NCI-H2171 (cell line): ENCODE measurements around the gene ZNF528.
A peak's percentile ranks its signal among the peaks of the same experiment; 100 is the strongest.

Experiments used
- DNase-seq: peaks from one replicate; lab custom pipeline; 2025; lab: John Stamatoyannopoulos, UW

ZNF528 gene

GRCh38 chr19:52397310-52398080 lies at the start of gene ZNF528:
Gene ZNF528, plus strand, starts transcription at chr19:52397849. Its CDS starts 4,165 bp downstream, at chr19:52402014.
- peak; percentile 91 for DNase-seq

GRCh38 chr19:52351512-52351911 lies 46.1 kb upstream of the ZNF528 start:
- DNase-seq: no peak

DNA sequence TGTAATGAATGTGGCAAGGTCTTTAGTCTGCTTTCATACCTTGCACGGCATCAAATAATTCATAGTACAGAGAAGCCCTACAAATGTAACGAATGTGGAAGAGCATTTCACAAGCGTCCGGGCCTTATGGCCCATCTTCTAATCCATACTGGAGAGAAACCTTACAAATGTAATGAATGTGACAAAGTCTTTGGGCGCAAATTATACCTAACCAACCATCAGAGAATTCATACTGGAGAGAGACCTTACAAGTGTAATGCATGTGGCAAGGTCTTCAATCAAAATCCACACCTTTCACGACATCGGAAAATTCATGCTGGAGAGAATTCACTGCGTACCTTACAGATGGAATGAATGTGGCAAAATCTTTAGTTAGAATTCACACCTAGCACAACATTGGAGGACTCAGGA lies 31.2 kb upstream of the ZNF528 start:
- DNase-seq: no peak

DNA sequence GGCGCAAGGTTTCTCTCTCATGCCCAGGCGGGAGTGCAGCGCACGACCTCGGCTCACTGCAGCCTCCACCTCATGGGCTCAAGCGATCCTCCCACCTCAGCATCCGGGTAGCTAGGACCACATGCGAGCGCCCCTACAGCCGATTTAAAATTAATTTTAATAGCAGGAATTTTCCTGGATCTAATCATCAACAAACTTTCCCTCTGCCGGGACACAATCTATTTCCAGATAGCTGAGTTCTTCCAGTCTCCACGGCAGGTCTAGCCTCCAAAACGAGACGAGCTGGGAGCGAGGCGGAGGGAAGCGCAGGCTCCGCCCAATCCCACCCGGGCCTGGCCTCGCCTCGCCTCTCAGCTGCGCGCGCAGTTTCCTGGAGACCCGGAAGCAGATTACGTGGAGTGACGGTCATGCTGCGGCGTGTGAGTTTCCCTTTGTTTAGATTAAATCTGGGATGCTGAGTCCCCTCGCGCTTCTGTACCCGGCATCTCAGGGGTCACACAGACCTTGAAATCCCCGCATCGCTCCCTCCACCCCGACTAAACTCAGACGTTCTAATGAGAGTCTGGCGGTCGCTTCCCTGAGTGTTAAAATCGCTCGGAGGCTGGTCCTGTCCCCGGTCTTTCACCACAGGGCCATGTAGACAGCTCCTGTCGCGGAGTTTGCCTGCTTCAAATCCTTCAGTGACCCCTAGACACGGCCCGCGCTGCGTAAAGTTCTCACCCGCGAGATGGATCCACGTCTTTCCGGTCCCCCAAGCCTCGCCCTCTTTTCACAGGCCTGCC lies 27.9 kb upstream of the ZNF528 start, which contains the start of gene ZNF880:
TSS of gene ZNF880 (plus strand) at position 365 of the 782 bp plus-strand sequence. CDS start at position 408, 43 bp downstream.
- DNase-seq: peak; percentile 94

DNA sequence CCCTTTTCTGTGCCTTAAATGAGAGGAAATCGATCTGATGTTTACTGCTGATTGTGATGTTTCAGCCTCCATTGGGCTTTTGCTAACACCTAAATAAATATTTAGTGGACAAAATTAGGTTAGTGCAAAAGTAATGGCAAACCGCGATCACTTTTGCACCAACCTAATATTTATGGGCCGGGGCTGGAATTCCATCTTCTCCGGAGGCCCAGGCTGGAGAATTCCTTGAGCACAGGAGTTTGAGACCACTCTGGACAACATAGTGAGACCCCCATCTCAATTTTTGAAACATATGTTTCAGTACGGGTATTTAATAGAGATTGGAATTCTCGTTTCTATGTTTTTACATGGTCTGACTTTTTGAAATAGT lies 27.3 kb upstream of the ZNF528 start:
- no peak for DNase-seq

DNA sequence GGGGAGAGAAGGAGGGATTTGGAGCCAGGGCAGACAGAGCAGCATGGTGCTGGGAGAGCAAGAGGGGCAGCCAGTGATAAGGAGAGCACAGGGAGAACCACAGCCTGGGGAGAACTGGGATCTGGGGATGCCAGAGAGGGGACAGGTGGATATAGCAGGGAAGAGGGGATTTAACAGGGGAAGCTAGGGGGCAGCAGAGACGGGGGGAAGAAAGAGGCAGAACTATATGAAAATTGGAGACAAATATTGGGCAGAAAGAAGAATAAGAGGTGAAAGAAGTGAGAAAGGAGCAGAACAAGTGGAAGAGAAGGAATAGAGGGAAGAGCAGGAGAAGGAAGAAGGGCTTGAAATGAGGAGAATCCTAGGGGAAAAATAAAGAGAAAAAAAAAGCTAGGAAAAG lies 6.5 kb upstream of the ZNF528 start:
- no peak for DNase-seq

DNA sequence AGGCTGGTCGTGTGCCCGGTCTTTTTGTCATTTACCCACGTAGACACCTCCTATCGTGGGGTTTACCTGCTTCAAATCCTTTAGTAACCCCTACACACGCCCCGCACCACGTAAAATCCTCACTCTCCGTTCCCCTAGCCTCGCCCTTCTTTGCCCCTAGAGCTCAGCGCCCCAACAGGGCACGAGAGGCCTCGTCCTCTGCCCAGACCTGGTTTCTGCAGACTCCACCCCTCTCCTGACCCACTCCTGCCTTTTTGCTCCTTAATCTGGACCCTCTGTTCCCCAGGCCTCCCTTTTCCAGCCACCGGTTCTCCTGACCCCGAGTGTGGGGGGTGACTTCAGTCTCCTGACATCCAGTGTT lies 412 bp downstream of the ZNF528 start:
- no peak for DNase-seq

DNA sequence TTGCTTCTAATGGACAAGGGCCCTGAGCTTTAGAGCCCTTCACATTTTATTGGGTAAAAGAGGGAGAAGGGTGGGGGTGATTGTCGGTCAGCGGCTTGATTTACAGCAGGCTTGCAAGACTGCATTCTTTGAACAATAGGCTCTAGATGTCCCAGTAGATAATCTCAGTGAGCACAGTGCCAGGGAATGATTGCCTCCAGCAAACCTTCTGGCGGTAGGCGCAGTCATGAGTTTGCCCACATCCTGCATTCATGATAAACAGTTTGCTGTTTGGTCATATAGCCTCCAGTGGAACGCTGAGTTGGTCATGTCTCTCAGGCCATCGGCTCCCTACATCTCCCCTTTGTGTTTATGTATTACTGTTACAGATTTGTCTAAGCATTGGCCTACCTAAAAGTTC lies 12.6 kb downstream of the ZNF528 start:
- no peak for DNase-seq

DNA sequence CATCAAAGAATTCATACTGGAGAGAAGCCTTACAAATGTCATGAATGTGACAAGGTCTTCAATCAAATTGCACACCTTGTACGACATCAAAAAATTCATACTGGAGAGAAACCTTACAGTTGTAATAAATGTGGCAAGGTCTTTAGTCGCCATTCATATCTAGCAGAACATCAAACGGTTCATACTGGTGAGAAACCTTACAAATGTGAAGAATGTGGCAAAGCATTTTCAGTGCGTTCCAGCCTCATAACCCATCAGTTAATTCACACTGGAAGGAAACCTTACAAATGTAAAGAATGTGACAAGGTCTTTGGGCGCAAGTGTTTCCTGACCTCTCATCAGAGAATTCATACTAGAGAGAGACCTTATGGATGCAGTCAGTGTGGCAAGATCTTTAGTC lies 18.1 kb downstream of the ZNF528 start:
- DNase-seq: no peak

- DNase-seq: no peak
Observed at GRCh38 chr19:52428937-52429336, 31.3 kb downstream of the ZNF528 start, which contains the start of gene ZNF534. Gene ZNF534, plus strand, starts transcription at chr19:52429148. Its CDS starts 2,327 bp downstream, at chr19:52431475.

DNA sequence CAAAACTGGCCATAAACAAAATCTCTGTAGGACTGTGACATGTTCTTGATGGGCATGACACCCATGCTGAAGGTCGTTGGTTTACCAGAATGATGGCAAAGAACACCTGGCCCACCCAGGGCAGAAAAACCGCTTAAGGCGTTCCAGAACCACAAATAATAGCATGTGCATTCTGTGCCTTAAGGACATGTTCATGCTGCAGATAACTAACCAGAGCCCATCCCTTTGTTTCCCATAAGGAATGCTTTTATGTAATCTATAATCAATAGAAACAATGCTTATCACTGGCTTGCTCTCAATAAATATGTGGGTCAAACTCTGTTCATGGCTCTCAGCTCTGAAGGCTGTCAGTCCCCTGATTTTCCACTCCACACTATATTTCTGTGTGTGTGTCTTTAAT lies 44.5 kb downstream of the ZNF528 start:
- DNase-seq: no peak

GRCh38 chr19:52444506-52444905 lies 46.9 kb downstream of the ZNF528 start:
- no peak for DNase-seq

GRCh38 chr19:52451241-52451640 lies 53.6 kb downstream of the ZNF528 start:
- DNase-seq: no peak

DNA sequence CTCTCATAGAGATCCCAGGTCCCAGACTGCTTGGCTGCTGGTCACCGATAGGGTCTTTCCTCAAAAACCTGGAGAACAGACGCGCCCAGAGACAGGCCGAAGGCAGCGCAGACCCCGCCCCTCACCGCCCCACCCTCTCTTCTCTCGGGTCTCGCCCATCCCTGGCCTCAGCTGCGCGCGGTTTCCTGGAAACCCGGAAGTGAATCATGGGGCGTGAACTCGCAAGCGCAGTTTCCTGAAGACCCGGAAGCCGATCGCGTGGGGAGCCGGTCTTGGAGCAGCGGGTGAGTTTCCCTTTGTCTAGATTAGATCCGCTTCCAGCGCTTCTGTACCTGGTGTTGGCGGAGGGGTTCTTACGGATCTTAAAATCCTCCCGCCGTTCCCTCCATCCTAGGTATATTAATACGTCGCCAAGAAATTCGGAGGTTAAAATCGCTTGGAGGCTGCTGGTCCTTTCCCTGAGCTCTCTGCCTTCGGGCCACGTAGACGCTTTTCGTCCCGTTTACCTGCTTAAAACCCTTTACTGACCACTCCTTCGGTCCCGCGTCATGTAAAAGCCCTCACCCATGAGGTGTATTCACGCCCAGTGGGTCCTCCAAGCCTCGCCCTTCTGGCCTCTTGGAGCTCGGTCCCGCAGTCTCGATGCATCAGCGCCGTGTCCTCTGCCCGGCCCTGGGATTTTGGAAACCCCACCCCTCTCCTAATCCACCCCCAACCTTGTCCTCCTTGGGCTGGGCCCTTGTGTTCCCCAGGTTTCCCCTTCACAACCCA lies 55.9 kb downstream of the ZNF528 start, which contains the start of gene ZNF578:
TSS of gene ZNF578 (plus strand) at position 230 of the 771 bp plus-strand sequence. CDS start 48,293 bp downstream, outside the sequence.
- peak; percentile 93 for DNase-seq

DNA sequence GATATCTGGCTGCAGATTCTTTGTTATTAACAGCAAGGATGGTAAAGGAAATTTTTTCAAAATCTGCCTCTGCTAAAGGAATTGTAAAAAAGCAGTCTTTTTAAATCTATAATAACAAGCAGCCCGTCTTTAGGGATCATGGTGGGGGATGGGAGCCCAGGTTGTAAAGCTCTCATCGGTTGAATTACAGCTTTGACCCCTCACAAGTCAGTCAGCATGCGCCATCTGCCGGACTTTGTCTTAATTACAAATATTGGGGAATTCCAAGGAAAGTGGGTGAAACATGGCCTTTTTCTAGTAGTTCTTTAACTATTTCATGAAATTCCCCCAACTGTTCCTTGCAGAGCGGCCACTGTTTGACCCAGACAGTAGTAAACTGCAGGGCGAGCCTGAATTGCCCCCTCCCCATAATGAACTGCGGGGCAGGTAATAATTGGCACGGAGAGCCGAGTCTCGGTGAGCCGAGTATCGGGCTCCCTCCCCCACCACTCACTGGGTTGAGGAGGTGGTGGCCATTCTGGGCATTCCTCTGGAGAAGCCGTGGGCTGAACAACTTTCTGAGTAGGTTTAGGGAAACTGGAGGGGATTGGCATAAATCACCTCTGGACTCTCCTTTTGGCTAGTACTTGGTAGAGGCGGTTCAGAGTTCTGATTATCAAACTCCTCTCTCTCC lies 67.3 kb downstream of the ZNF528 start:
- DNase-seq: no peak
